ENCODE results near the gene LRRC4C. TPM values are rescaled to one million over a fixed set of nuclear protein-coding genes. Genes with fewer than 3 reads are reported as not detected.

Gene LRRC4C
- total and polyA plus RNA-seq, 12 donors: 0.15 to 0.93 (median 0.40) TPM

DNA sequence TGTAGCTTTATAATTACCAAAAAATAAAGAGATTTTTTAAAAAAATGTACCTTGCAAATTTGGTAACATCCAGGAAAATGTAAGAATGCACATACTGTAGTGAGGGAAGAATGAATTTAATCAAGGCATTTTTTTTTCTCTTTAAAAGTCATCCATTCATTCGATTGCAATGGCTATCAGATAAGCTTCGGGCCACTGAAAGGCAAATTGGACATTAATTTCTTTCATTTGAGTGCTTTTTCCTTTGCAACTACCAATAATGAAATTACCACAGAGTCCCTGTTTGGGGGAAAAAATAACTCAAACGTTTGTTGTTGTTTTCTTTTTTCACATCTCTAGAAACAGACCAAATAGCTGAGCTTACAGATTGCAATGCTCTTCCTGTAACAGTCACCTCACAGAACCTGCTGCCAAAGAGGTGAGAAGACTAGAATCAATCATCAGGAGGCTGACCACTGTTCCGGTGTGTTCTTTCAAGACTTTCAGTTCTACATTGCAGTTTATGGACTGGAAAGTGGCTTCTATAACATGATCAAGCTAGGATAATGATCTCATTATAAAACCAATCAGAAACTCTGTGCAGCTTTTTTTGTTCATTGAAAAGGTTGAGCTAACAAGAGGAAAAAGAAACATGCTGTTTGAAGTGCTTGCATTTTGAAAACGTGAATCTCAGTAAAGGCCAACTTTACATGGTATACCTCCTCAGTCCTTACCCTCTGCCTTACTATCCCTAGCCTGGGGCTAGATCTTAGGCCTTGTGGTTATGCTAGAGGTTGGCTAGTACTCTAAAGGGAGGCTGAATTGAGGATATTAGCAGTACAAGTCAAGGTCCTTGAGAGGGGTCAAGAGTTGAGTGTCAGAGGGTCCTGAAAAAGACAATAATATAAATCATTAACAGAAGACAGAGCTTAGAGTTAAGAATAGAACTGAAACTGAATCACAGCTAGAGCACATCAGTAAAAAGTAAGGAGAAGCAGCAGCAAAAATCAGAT lies 1276.1 kb downstream of the LRRC4C start:
- H3K36me3 ChIP-seq: no peaks in the 10 kb centered on the region
- H3K27ac ChIP-seq: no peak overlapping the region
- 64 to 72% methylated on average over 5 of the region's 5 CpGs for WGBS, 2 donors
- DNase-seq: no peak
- intact Hi-C loops (cut with DNase I): no loop called here
- ATAC-seq: no peak
- no peaks in the 10 kb centered on the region for H3K27me3 ChIP-seq
- H3K4me1 ChIP-seq: no peaks in the 10 kb centered on the region
- H3K9me3 ChIP-seq: no peaks in the 10 kb centered on the region
- H3K4me3 ChIP-seq: no peak overlapping the region
- TF ChIP-seq, protein P1, sequence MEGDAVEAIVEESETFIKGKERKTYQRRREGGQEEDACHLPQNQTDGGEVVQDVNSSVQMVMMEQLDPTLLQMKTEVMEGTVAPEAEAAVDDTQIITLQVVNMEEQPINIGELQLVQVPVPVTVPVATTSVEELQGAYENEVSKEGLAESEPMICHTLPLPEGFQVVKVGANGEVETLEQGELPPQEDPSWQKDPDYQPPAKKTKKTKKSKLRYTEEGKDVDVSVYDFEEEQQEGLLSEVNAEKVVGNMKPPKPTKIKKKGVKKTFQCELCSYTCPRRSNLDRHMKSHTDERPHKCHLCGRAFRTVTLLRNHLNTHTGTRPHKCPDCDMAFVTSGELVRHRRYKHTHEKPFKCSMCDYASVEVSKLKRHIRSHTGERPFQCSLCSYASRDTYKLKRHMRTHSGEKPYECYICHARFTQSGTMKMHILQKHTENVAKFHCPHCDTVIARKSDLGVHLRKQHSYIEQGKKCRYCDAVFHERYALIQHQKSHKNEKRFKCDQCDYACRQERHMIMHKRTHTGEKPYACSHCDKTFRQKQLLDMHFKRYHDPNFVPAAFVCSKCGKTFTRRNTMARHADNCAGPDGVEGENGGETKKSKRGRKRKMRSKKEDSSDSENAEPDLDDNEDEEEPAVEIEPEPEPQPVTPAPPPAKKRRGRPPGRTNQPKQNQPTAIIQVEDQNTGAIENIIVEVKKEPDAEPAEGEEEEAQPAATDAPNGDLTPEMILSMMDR (IDR thresholded peaks at IDR 0.05): no peak

DNA sequence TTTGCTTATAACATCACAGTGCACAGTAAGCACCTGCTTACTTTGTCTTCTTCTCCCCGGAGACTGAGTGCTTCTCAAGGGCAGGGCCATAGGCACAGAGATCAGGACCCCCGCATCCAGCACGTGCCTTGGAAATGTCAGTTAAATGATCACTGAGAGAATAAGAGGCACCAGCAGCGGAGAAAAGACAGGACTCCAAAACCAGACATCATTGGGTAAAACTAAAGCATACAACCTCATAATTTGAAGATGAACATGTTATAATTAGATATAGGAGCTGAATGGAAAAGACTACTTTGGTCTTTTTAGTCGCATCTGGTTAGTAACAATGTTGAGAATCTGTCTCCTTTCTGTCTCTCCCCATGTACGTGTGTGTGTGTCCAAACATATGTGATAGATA lies 1279.9 kb downstream of the LRRC4C start:
- 87 to 88% methylated on average over 6 of the region's 6 CpGs for WGBS, 2 donors

DNA sequence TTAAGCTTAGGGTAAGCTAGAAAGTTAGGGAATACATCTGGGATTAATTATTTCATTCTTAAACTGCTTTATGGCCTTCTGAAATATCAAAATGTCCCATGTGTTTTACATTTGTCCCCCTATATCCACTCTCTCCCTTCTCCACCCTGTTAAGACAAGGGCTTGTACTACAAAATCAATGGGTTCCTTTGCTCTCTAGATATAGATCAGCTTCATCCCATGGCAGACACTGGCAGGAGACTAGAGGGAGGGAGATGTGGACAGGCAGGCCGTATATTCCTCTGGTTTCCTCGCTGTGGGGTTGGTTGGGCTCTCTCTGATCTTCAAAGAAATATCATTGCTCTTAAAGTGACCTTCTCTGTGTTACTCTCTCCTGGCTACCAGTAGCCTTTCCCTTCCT lies 1281.0 kb downstream of the LRRC4C start:
- Histone ChIP-seq H3K4me1 (no peaks in the 10 kb centered on the region), H3K9me3 (no peaks in the 10 kb centered on the region), H3K27me3 (no peaks in the 10 kb centered on the region), H3K4me3 (no peak overlapping the region), H3K36me3 (no peaks in the 10 kb centered on the region), H3K27ac (no peak overlapping the region)
- intact Hi-C loops (cut with DNase I): no loop called here
- TF ChIP-seq, protein P1 (IDR thresholded peaks at IDR 0.05): no peak
- DNase-seq (no peak), ATAC-seq (no peak)
- WGBS, 2 donors: 60 to 73% methylated on average over 2 of the region's 2 CpGs

More for the DNA sequence above, 1279.9 kb downstream of the LRRC4C start:
- no peak for DNase-seq
- no peak for ATAC-seq
- intact Hi-C loops (cut with DNase I): no loop called here
- no peak overlapping the region for H3K4me3 ChIP-seq
- no peak overlapping the region for H3K27ac ChIP-seq
- no peaks in the 10 kb centered on the region for H3K4me1 ChIP-seq
- TF ChIP-seq, protein P1 (IDR thresholded peaks at IDR 0.05): no peak
- no peaks in the 10 kb centered on the region for H3K9me3 ChIP-seq
- H3K27me3 ChIP-seq: no peaks in the 10 kb centered on the region
- no peaks in the 10 kb centered on the region for H3K36me3 ChIP-seq

DNA sequence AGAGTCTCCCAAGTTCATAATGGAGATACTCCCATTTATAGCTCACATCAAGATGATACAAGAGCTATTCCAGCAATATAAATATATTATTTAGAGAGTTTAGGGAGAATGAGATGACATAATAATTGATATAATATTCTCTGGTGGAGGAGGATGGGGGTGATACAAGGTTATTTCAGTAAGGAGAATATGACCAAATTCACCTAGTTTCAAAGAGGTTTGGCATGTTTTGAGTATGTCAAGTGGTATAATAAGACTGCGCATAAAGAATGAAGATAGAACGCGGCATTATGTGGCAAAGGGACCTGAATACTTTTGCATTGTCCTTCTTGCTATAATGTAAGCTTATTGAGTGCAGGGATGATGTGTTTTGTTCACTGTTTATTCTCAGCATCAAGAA lies 1283.5 kb downstream of the LRRC4C start:
- Histone ChIP-seq H3K4me1 (no peaks in the 10 kb centered on the region), H3K9me3 (no peaks in the 10 kb centered on the region), H3K36me3 (no peaks in the 10 kb centered on the region), H3K27me3 (no peaks in the 10 kb centered on the region), H3K27ac (no peak overlapping the region), H3K4me3 (no peak overlapping the region)
- intact Hi-C loops (cut with DNase I): no loop called here
- TF ChIP-seq, protein P1 (IDR thresholded peaks at IDR 0.05): no peak
- ATAC-seq: no peak
- WGBS, 2 donors: 95 to 97% methylated on average over 3 of the region's 3 CpGs
- DNase-seq: no peak
